Fibroblast of lung (primary cell): ENCODE data around the gene KRT38. TPM values are rescaled to one million over a fixed set of nuclear protein-coding genes. Genes with fewer than 3 reads are reported as not detected.

Source experiments
- DNase-seq, 2 donors: peaks; one replicate each; pipeline versions ENCODE4 v3.0.0 to v3.0.0-alpha.2; 2010; ENCODE audit warnings: low read depth in 2 of 2
- H2AFZ ChIP-seq: 2 replicates; pipeline ENCODE4 v1.5.1; 2012; ENCODE audit warnings: low read length, control low read depth, inconsistent platforms
- H3K27ac ChIP-seq: 2 replicates; pipeline ENCODE4 v1.5.1; 2011; ENCODE audit warnings: low read length, control low read depth; ENCODE audit not compliant: insufficient read depth
- H3K27me3 ChIP-seq: 2 replicates; pipeline ENCODE4 v1.5.1; 2011; ENCODE audit warnings: mild to moderate bottlenecking, low read length; ENCODE audit not compliant: control insufficient read depth, insufficient read depth
- H3K36me3 ChIP-seq: 2 replicates; pipeline ENCODE4 v1.5.1; 2011; ENCODE audit warnings: low read length; ENCODE audit not compliant: control insufficient read depth, insufficient read depth
- H3K4me1 ChIP-seq: 2 replicates; pipeline ENCODE4 v1.5.1; 2011; ENCODE audit warnings: low read length; ENCODE audit not compliant: control insufficient read depth, insufficient read depth; ENCODE audit errors: extremely low read depth
- H3K4me2 ChIP-seq: 2 replicates; pipeline ENCODE4 v1.5.1; 2011; ENCODE audit warnings: low read length, control low read depth; ENCODE audit not compliant: insufficient read depth; ENCODE audit errors: extremely low read depth
- H3K4me3 ChIP-seq, 4 experiments: fragments of 200-600 bp in 1 of 4; sonication (generic) in 1 of 4; replicated peaks in 1 of 4; 2 replicates each; pipeline ENCODE4 v1.5.1; 2011 to 2016; ENCODE audit warnings: low read length in 4 of 4, low read depth in 3 of 4, mild to moderate bottlenecking in 3 of 4, control low read depth in 2 of 4, inconsistent platforms in 1 of 4, mixed read lengths in 1 of 4; ENCODE audit not compliant: insufficient read depth in 1 of 4; ENCODE audit errors: control extremely low read depth in 1 of 4
- H3K79me2 ChIP-seq: 2 replicates; pipeline ENCODE4 v1.5.1; 2012; ENCODE audit warnings: mild to moderate bottlenecking, low read length, inconsistent platforms; ENCODE audit not compliant: control insufficient read depth, insufficient read depth
- H3K9ac ChIP-seq: 2 replicates; pipeline ENCODE4 v1.5.1; 2011; ENCODE audit warnings: mild to moderate bottlenecking, low read length, control low read depth; ENCODE audit not compliant: insufficient read depth
- H3K9me3 ChIP-seq: 2 replicates; pipeline ENCODE4 v1.5.1; 2012; ENCODE audit warnings: low read depth, low read length; ENCODE audit not compliant: control insufficient read depth, insufficient read depth
- H4K20me1 ChIP-seq: 2 replicates; pipeline ENCODE4 v1.5.1; 2011; ENCODE audit warnings: low read length; ENCODE audit not compliant: control insufficient read depth, insufficient read depth; ENCODE audit errors: extremely low read depth
- CTCF ChIP-seq, 2 donors: IDR thresholded peaks in 1 of 2; conservative IDR thresholded peaks in 1 of 2; 1 replicate in 1 of 2; 2 replicates in 1 of 2; pipeline ENCODE4 v1.5.1; 2011 to 2012; ENCODE audit warnings: low read length in 2 of 2, control low read depth in 1 of 2, inconsistent platforms in 1 of 2, low read depth in 1 of 2, mild to moderate bottlenecking in 1 of 2
- EZH2 ChIP-seq: IDR thresholded peaks from 2 replicates; pipeline ENCODE4 v1.5.1; 2012; ENCODE audit warnings: low read length, control low read depth, mild to moderate bottlenecking; ENCODE audit errors: missing control alignments
- polyA plus RNA-seq, 2 donors: library from polyadenylated mRNA; depleted of rRNA in 1 of 2; stranded (reverse) in 1 of 2; unstranded in 1 of 2; fragments of >200 nt; gene quantifications; 2 replicates each; pipeline ENCODE4 v1.2.1, GENCODE V29; 2011 to 2012; ENCODE audit warnings: missing spikeins in 1 of 2
- total RNA-seq: library from RNA; depleted of rRNA; stranded (reverse); fragments of >200 nt; gene quantifications from 2 replicates; pipeline ENCODE4 v1.2.1, GENCODE V29; 2014

KRT38 gene
- total and polyA plus RNA-seq, 2 donors (not counting 1 experiment from before 2014, with no cell fraction given), result under 0.01 to 0.02 TPM

- H3K4me2 ChIP-seq, result no peak overlapping the region
- TF ChIP-seq EZH2 (no peak), CTCF (conservative IDR thresholded peaks at IDR 0.05 in 1 of 2, IDR thresholded peaks at IDR 0.05 in 1 of 2; ENCODE audit: low read depth in 1 of 2, low read length in 2 of 2) (no peak)
- H3K4me3 ChIP-seq, result no peak overlapping the region
- H2AFZ ChIP-seq, result no peak overlapping the region
- H3K4me1 ChIP-seq, result no peaks in the 10 kb centered on the region
- no peak for DNase-seq
- no peaks in the 10 kb centered on the region for H3K9me3 ChIP-seq
- peaks cover 2% of the 10 kb centered on the region for H3K27me3 ChIP-seq
- no peaks in the 10 kb centered on the region for H4K20me1 ChIP-seq
- no peaks in the 10 kb centered on the region for H3K79me2 ChIP-seq
- H3K27ac ChIP-seq, result no peak overlapping the region
- H3K36me3 ChIP-seq, result no peaks in the 10 kb centered on the region
- no peak overlapping the region for H3K9ac ChIP-seq
Measured at GRCh38 chr17:41387670-41388069, 53.1 kb downstream of the KRT38 start.

GRCh38 chr17:41386227-41386626 is 54.6 kb downstream of the KRT38 start:
- H2AFZ ChIP-seq, result no peak overlapping the region

More at GRCh38 chr17:41386227-41386626, 54.6 kb downstream of the KRT38 start:
- no peaks in the 10 kb centered on the region for H3K36me3 ChIP-seq
- H3K9me3 ChIP-seq, result no peaks in the 10 kb centered on the region
- no peak overlapping the region for H3K27ac ChIP-seq
- TF ChIP-seq EZH2 (no peak), CTCF (conservative IDR thresholded peaks at IDR 0.05 in 1 of 2, IDR thresholded peaks at IDR 0.05 in 1 of 2; ENCODE audit: low read depth in 1 of 2, low read length in 2 of 2) (no peak)
- H3K9ac ChIP-seq, result no peak overlapping the region
- no peak for DNase-seq
- no peaks in the 10 kb centered on the region for H4K20me1 ChIP-seq
- H3K27me3 ChIP-seq, result peaks cover 1% of the 10 kb centered on the region
- no peak overlapping the region for H3K4me3 ChIP-seq
- H3K4me2 ChIP-seq, result no peak overlapping the region
- H3K79me2 ChIP-seq, result no peaks in the 10 kb centered on the region
- H3K4me1 ChIP-seq, result no peaks in the 10 kb centered on the region

Other genes with a start within 250 kb of the KRT38 start
- gene KRTAP9-2, start 214.3 kb downstream of the KRT38 start, total RNA-seq, result not detected in 2 replicates
- gene KRTAP9-2, start 214.3 kb downstream of the KRT38 start, polyA plus RNA-seq, result not detected in 2 replicates
- not detected in 2 replicates for gene KRTAP9-3, start 208.5 kb downstream of the KRT38 start, total RNA-seq
- not detected in 2 replicates for gene KRTAP9-3, start 208.5 kb downstream of the KRT38 start, polyA plus RNA-seq
- gene KRTAP9-8, start 203.0 kb downstream of the KRT38 start, total RNA-seq, result not detected in 2 replicates
- not detected in 2 replicates for gene KRTAP9-8, start 203.0 kb downstream of the KRT38 start, polyA plus RNA-seq
- not detected in 2 replicates for gene KRTAP9-4, start 191.3 kb downstream of the KRT38 start, total RNA-seq
- gene KRTAP9-4, start 191.3 kb downstream of the KRT38 start, polyA plus RNA-seq, result not detected in 2 replicates
- gene KRTAP9-9, start 185.6 kb downstream of the KRT38 start, total RNA-seq, result not detected in 2 replicates
- not detected in 2 replicates for gene KRTAP9-9, start 185.6 kb downstream of the KRT38 start, polyA plus RNA-seq
- not detected in 2 replicates for gene KRTAP9-6, start 175.6 kb downstream of the KRT38 start, total RNA-seq
- not detected in 2 replicates for gene KRTAP9-6, start 175.6 kb downstream of the KRT38 start, polyA plus RNA-seq
- gene KRTAP9-7, start 165.3 kb downstream of the KRT38 start, total RNA-seq, result not detected in 2 replicates
- not detected in 2 replicates for gene KRTAP9-7, start 165.3 kb downstream of the KRT38 start, polyA plus RNA-seq
- gene KRTAP29-1, start 138.1 kb downstream of the KRT38 start, total RNA-seq, result not detected in 2 replicates
- not detected in 2 replicates for gene KRTAP29-1, start 138.1 kb downstream of the KRT38 start, polyA plus RNA-seq
- gene KRTAP16-1, start 131.7 kb downstream of the KRT38 start, total RNA-seq, result not detected in 2 replicates
- gene KRTAP16-1, start 131.7 kb downstream of the KRT38 start, polyA plus RNA-seq, result not detected in 2 replicates
- not detected in 2 replicates for gene KRTAP17-1, start 125.3 kb downstream of the KRT38 start, total RNA-seq
- gene KRTAP17-1, start 125.3 kb downstream of the KRT38 start, polyA plus RNA-seq, result not detected in 2 replicates
- not detected in 2 replicates for gene KRT33A, start 90.2 kb downstream of the KRT38 start, total RNA-seq
- not detected in 2 replicates for gene KRT33A, start 90.2 kb downstream of the KRT38 start, polyA plus RNA-seq
- gene KRT33B, start 71.2 kb downstream of the KRT38 start, total RNA-seq, result not detected in 2 replicates
- not detected in 2 replicates for gene KRT33B, start 71.2 kb downstream of the KRT38 start, polyA plus RNA-seq
- gene KRT34, start 58.7 kb downstream of the KRT38 start, total RNA-seq, result under 0.01 TPM in 1 of 2 replicates, not detected in the other
- gene KRT34, start 58.7 kb downstream of the KRT38 start, polyA plus RNA-seq, result 0.45 and 1.00 TPM in 2 replicates
- gene KRT31, start 43.4 kb downstream of the KRT38 start, total RNA-seq, result not detected in 2 replicates
- gene KRT31, start 43.4 kb downstream of the KRT38 start, polyA plus RNA-seq, result not detected in 2 replicates
- not detected in 2 replicates for gene KRT37, start 16.4 kb downstream of the KRT38 start, total RNA-seq
- gene KRT37, start 16.4 kb downstream of the KRT38 start, polyA plus RNA-seq, result not detected in 2 replicates
- gene KRT32, start 26.4 kb upstream of the KRT38 start, total RNA-seq, result under 0.01 TPM in 2 replicates
- gene KRT32, start 26.4 kb upstream of the KRT38 start, polyA plus RNA-seq, result 0.03 and 0.09 TPM in 2 replicates
- gene KRT35, start 40.2 kb upstream of the KRT38 start, total RNA-seq, result not detected in 2 replicates
- gene KRT35, start 40.2 kb upstream of the KRT38 start, polyA plus RNA-seq, result not detected in 2 replicates
- not detected in 2 replicates for gene KRT36, start 48.9 kb upstream of the KRT38 start, total RNA-seq
- 0.03 TPM in 2 replicates for gene KRT36, start 48.9 kb upstream of the KRT38 start, polyA plus RNA-seq
- gene KRT13, start 64.6 kb upstream of the KRT38 start, total RNA-seq, result not detected in 2 replicates
- 0.03 TPM in 1 of 2 replicates, not detected in the other for gene KRT13, start 64.6 kb upstream of the KRT38 start, polyA plus RNA-seq
- 0.17 TPM in 1 of 2 replicates, not detected in the other for gene KRT15, start 77.9 kb upstream of the KRT38 start, total RNA-seq
- gene KRT15, start 77.9 kb upstream of the KRT38 start, polyA plus RNA-seq, result 0.47 and 1.8 TPM in 2 replicates
- gene KRT19, start 87.3 kb upstream of the KRT38 start, total RNA-seq, result 11.6 and 22.3 TPM in 2 replicates
- 8.1 and 32.6 TPM in 2 replicates for gene KRT19, start 87.3 kb upstream of the KRT38 start, polyA plus RNA-seq
- not detected in 2 replicates for gene KRT9, start 131.1 kb upstream of the KRT38 start, total RNA-seq
- not detected in 2 replicates for gene KRT9, start 131.1 kb upstream of the KRT38 start, polyA plus RNA-seq
- gene KRT14, start 145.9 kb upstream of the KRT38 start, total RNA-seq, result not detected in 2 replicates
- 0.62 and 0.94 TPM in 2 replicates for gene KRT14, start 145.9 kb upstream of the KRT38 start, polyA plus RNA-seq
- not detected in 2 replicates for gene KRT16, start 171.8 kb upstream of the KRT38 start, total RNA-seq
- gene KRT16, start 171.8 kb upstream of the KRT38 start, polyA plus RNA-seq, result 0.05 and 0.09 TPM in 2 replicates
- 0.26 and 0.50 TPM in 2 replicates for gene KRT17, start 183.6 kb upstream of the KRT38 start, total RNA-seq
- gene KRT17, start 183.6 kb upstream of the KRT38 start, polyA plus RNA-seq, result 0.89 and 0.90 TPM in 2 replicates
- gene EIF1, start 247.9 kb upstream of the KRT38 start, total RNA-seq, result 112 and 145 TPM in 2 replicates
- 225 and 256 TPM in 2 replicates for gene EIF1, start 247.9 kb upstream of the KRT38 start, polyA plus RNA-seq